K562 (cell line): ENCODE measurements around the gene ELF3. TPM values are rescaled to one million over a fixed set of nuclear protein-coding genes. Genes with fewer than 3 reads are reported as not detected.

Source experiments
- CHD4 ChIP-seq: fragments of 200-600 bp; sonication (generic); IDR thresholded peaks from 3 replicates; pipeline ENCODE4 v1.6.1; 2012; ENCODE audit warnings: low read depth, mild to moderate bottlenecking, mixed read lengths, low read length, inconsistent platforms; ENCODE audit not compliant: insufficient read depth, insufficient replicate concordance, poor library complexity, severe bottlenecking
- MEIS2 ChIP-seq: fragments of 450-650 bp; IDR thresholded peaks from 2 replicates; pipeline ENCODE4 v1.6.1; 2014; ENCODE audit warnings: mild to moderate bottlenecking; ENCODE audit not compliant: partially characterized antibody
- PCBP2 ChIP-seq: fragments of 200-400 bp; formaldehyde crosslinking; IDR thresholded peaks from 2 replicates; pipeline ENCODE4 v1.6.1; 2018; ENCODE audit warnings: low read length, low read depth, mild to moderate bottlenecking, moderate library complexity; ENCODE audit not compliant: poor library complexity, severe bottlenecking
- RBM22 ChIP-seq: fragments of 200-400 bp; formaldehyde crosslinking; IDR thresholded peaks from 2 replicates; pipeline ENCODE4 v1.6.1; 2018; ENCODE audit warnings: low read length, low read depth; ENCODE audit not compliant: poor library complexity, severe bottlenecking
- RFX1 ChIP-seq: fragments of 450-650 bp; IDR thresholded peaks from 2 replicates; pipeline ENCODE4 v1.6.1; 2016; ENCODE audit warnings: mild to moderate bottlenecking, moderate library complexity
- TFAM ChIP-seq: fragments of 250-450 bp; sonication (Bioruptor Pico); conservative IDR thresholded peaks from 2 replicates; pipeline ENCODE4 v1.5.0; 2021; ENCODE audit warnings: mild to moderate bottlenecking, moderate library complexity
- ZNF143 ChIP-seq: sonication (generic); formaldehyde crosslinking; IDR thresholded peaks from 2 replicates; pipeline ENCODE4 v1.9.0; 2022; ENCODE audit warnings: mild to moderate bottlenecking, missing genetic modification reagents
- ZNF253 ChIP-seq: fragments of 250-450 bp; sonication (Bioruptor Pico); conservative IDR thresholded peaks from 2 replicates; pipeline ENCODE4 v1.6.1; 2021; ENCODE audit warnings: mild to moderate bottlenecking
- polyA plus RNA-seq, 8 experiments: library from polyadenylated mRNA; depleted of rRNA in 4 of 8; stranded (reverse) in 5 of 8; unstranded in 3 of 8; fragments of >200 nt; fragmentation: Nextera tagmentation in 2 of 8; fragmentation: Illumina TruSeq in 1 of 8; extraction: Ambion mirVana in 2 of 8; extraction: Trizol in 1 of 8; gene quantifications; 2 replicates each; pipeline versions ENCODE4 v1.2.1 to v1.2.3, GENCODE V29; 2011 to 2014; ENCODE audit warnings: inconsistent platforms in 1 of 8, missing spikeins in 1 of 8
- total RNA-seq, 7 experiments: library from RNA; depleted of rRNA in 6 of 7; stranded (reverse); fragments of >200 nt in 6 of 7; fragmentation: Illumina TruSeq in 2 of 7; extraction: Trizol in 2 of 7; gene quantifications; 2 replicates each; pipeline versions ENCODE4 v1.2.1 to v1.2.3, GENCODE V29; 2011 to 2021; ENCODE audit warnings: low replicate concordance in 1 of 7
- TF ChIP-seq, protein P1 (sequence below): fragments of 450-650 bp; IDR thresholded peaks from 2 replicates; pipeline ENCODE4 v1.6.1; 2016; ENCODE audit warnings: mild to moderate bottlenecking, moderate library complexity
- TF ChIP-seq, protein P2 (sequence below): fragments of 450-650 bp; IDR thresholded peaks from 2 replicates; pipeline ENCODE4 v1.6.1; 2018; ENCODE audit warnings: mild to moderate bottlenecking, low read depth; ENCODE audit not compliant: partially characterized antibody
- TF ChIP-seq, protein P3 (sequence below): sonication (generic); formaldehyde crosslinking; IDR thresholded peaks from 2 replicates; pipeline ENCODE4 v1.8.0; 2022; ENCODE audit warnings: mild to moderate bottlenecking, missing genetic modification reagents

Gene ELF3
- total and polyA plus RNA-seq, 9 of the 15 experiments (the other 6 are each of a cell fraction or from before 2014, with no cell fraction given) = 0.03 to 1.2 (median 0.07) TPM; not detected in 4

DNA sequence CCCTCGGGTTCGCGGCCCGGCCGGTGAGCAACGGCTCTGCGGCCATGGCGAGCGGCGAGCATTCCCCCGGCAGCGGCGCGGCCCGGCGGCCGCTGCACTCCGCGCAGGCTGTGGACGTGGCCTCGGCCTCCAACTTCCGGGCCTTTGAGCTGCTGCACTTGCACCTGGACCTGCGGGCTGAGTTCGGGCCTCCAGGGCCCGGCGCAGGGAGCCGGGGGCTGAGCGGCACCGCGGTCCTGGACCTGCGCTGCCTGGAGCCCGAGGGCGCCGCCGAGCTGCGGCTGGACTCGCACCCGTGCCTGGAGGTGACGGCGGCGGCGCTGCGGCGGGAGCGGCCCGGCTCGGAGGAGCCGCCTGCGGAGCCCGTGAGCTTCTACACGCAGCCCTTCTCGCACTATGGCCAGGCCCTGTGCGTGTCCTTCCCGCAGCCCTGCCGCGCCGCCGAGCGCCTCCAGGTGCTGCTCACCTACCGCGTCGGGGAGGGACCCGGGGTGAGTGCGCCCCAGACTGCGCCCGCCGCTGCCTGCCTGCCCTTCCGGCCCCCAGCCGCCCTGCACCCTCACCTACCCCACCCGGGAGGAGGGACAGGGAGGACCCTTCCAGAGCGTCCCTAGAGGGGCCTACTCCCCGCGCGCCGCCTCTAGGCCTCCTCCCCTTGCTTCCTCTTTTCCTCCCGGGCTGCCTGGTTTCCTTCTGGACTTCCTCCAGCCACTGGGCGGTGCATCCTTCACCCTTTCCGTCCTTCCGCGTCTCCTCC is 27.6 kb upstream of the ELF3 start, which contains the start of gene RNPEP (continued):
- TF ChIP-seq, protein P1, sequence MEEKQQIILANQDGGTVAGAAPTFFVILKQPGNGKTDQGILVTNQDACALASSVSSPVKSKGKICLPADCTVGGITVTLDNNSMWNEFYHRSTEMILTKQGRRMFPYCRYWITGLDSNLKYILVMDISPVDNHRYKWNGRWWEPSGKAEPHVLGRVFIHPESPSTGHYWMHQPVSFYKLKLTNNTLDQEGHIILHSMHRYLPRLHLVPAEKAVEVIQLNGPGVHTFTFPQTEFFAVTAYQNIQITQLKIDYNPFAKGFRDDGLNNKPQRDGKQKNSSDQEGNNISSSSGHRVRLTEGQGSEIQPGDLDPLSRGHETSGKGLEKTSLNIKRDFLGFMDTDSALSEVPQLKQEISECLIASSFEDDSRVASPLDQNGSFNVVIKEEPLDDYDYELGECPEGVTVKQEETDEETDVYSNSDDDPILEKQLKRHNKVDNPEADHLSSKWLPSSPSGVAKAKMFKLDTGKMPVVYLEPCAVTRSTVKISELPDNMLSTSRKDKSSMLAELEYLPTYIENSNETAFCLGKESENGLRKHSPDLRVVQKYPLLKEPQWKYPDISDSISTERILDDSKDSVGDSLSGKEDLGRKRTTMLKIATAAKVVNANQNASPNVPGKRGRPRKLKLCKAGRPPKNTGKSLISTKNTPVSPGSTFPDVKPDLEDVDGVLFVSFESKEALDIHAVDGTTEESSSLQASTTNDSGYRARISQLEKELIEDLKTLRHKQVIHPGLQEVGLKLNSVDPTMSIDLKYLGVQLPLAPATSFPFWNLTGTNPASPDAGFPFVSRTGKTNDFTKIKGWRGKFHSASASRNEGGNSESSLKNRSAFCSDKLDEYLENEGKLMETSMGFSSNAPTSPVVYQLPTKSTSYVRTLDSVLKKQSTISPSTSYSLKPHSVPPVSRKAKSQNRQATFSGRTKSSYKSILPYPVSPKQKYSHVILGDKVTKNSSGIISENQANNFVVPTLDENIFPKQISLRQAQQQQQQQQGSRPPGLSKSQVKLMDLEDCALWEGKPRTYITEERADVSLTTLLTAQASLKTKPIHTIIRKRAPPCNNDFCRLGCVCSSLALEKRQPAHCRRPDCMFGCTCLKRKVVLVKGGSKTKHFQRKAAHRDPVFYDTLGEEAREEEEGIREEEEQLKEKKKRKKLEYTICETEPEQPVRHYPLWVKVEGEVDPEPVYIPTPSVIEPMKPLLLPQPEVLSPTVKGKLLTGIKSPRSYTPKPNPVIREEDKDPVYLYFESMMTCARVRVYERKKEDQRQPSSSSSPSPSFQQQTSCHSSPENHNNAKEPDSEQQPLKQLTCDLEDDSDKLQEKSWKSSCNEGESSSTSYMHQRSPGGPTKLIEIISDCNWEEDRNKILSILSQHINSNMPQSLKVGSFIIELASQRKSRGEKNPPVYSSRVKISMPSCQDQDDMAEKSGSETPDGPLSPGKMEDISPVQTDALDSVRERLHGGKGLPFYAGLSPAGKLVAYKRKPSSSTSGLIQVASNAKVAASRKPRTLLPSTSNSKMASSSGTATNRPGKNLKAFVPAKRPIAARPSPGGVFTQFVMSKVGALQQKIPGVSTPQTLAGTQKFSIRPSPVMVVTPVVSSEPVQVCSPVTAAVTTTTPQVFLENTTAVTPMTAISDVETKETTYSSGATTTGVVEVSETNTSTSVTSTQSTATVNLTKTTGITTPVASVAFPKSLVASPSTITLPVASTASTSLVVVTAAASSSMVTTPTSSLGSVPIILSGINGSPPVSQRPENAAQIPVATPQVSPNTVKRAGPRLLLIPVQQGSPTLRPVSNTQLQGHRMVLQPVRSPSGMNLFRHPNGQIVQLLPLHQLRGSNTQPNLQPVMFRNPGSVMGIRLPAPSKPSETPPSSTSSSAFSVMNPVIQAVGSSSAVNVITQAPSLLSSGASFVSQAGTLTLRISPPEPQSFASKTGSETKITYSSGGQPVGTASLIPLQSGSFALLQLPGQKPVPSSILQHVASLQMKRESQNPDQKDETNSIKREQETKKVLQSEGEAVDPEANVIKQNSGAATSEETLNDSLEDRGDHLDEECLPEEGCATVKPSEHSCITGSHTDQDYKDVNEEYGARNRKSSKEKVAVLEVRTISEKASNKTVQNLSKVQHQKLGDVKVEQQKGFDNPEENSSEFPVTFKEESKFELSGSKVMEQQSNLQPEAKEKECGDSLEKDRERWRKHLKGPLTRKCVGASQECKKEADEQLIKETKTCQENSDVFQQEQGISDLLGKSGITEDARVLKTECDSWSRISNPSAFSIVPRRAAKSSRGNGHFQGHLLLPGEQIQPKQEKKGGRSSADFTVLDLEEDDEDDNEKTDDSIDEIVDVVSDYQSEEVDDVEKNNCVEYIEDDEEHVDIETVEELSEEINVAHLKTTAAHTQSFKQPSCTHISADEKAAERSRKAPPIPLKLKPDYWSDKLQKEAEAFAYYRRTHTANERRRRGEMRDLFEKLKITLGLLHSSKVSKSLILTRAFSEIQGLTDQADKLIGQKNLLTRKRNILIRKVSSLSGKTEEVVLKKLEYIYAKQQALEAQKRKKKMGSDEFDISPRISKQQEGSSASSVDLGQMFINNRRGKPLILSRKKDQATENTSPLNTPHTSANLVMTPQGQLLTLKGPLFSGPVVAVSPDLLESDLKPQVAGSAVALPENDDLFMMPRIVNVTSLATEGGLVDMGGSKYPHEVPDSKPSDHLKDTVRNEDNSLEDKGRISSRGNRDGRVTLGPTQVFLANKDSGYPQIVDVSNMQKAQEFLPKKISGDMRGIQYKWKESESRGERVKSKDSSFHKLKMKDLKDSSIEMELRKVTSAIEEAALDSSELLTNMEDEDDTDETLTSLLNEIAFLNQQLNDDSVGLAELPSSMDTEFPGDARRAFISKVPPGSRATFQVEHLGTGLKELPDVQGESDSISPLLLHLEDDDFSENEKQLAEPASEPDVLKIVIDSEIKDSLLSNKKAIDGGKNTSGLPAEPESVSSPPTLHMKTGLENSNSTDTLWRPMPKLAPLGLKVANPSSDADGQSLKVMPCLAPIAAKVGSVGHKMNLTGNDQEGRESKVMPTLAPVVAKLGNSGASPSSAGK = no peak
- TF ChIP-seq PCBP2 = no peak
- TF ChIP-seq ZNF253 (CRISPR knock-in tag) = no peak
- TF ChIP-seq RBM22 = peak; percentile 57
- TF ChIP-seq ZNF143 (CRISPR knock-in tag) = no peak
- no peak for TF ChIP-seq RFX1
- no peak for TF ChIP-seq MEIS2
- TF ChIP-seq, protein P2, sequence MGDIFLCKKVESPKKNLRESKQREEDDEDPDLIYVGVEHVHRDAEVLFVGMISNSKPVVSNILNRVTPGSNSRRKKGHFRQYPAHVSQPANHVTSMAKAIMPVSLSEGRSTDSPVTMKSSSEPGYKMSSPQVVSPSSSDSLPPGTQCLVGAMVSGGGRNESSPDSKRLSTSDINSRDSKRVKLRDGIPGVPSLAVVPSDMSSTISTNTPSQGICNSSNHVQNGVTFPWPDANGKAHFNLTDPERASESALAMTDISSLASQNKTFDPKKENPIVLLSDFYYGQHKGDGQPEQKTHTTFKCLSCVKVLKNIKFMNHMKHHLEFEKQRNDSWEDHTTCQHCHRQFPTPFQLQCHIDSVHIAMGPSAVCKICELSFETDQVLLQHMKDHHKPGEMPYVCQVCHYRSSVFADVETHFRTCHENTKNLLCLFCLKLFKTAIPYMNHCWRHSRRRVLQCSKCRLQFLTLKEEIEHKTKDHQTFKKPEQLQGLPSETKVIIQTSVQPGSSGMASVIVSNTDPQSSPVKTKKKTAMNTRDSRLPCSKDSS = no peak
- TF ChIP-seq TFAM (CRISPR knock-in tag) = no peak
- TF ChIP-seq CHD4 = peak; percentile 45
- TF ChIP-seq, protein P3, sequence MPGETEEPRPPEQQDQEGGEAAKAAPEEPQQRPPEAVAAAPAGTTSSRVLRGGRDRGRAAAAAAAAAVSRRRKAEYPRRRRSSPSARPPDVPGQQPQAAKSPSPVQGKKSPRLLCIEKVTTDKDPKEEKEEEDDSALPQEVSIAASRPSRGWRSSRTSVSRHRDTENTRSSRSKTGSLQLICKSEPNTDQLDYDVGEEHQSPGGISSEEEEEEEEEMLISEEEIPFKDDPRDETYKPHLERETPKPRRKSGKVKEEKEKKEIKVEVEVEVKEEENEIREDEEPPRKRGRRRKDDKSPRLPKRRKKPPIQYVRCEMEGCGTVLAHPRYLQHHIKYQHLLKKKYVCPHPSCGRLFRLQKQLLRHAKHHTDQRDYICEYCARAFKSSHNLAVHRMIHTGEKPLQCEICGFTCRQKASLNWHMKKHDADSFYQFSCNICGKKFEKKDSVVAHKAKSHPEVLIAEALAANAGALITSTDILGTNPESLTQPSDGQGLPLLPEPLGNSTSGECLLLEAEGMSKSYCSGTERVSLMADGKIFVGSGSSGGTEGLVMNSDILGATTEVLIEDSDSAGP (CRISPR knock-in tag) = 0 out of 2 replicates have a peak, but pooled peaks have one; percentile 62
